GM19467 (cell line): Measurements from ENCODE around the gene SPATA21.
A peak's percentile ranks its signal among the peaks of the same experiment; 100 is the strongest.

Experiments
- ATAC-seq: cut with Tn5 transposase; IDR thresholded peaks from one replicate; pipeline ENCODE4 v1.9.1; 2021; ENCODE audit warnings: mild to moderate bottlenecking, moderate library complexity; ENCODE audit not compliant: unreplicated experiment

SPATA21 gene

GRCh38 chr1:16422041-16422440 lies 15.2 kb downstream of the SPATA21 start:
- no peak for ATAC-seq

DNA sequence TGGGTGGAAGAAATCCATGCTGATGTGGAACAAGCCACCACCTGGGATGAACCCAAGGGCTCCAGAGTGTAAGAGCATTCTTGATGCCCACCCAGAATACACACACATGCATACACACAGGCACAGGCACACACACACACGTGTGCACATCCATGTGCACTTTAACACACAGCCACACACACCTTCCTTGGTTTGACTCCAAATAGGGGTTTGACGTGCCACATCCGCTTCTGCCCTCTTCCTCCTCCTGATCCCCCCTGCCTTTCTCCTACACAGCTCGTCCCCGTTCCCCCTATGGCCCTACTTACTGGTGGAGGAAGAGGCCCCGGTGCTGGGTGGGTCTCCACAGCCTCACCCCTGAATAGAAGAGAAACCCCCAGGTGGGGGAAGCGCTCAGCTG lies 16.0 kb downstream of the SPATA21 start:
- no peak for ATAC-seq

DNA sequence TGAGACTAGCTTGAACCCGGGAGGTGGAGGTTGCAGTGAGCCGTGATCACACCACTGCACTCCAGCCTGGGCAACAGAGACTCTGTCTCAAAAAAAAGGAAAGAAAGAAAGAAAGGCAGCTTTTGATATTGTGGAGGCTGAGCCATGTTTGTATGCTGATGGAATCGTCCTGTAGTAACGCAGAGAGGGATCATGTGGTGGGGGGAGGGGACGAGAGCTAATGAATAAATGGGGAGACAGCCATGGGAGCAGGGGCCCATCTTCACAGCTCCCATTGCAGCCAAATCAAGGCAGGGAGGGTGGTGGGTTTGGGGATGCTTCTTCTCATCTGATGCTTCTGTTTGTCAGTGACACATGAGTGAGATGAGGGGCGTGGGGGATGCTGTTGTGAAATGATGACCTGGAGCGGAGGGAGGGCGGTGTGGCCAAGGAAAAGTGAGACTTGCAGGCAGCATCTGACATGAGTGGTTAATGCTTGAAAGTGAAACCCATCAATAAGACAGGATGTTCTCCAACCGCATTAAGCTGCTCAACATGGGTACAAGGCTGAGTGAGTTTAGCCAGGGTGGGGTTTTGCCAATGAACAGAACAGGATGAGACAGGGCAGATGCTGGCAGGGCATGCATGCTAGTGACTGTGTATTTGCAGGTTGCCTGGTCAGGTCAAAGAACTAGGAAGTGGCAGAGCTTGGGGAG lies 16.7 kb downstream of the SPATA21 start:
- ATAC-seq = peak; percentile 80

DNA sequence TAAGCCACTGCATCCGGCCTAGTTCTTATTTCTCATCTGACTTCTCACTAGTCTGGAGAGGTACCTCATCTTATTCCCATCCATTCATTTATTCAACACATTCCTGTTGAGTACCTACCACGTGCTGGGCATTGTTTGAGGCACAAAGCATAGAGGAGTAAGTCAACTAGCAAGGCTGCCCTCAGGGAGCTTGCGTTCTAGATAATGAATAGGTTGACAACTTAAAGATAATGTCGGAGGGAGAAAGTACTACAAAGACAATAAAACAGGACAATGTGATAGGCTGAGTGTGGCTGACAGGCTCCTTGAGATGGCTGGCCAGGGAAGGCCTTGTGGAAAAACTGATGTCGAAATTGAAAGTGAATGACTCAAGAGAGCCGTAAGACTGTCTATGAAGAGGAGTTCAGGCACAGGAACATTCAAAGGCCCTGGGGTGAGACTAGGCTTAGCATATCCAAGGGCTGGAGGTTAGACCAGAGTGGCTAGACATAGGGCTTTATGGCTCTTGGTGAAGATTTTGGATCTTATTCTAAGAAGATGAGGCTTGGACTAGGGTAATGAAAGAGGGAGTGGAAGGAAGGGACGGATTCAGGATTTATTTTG lies 18.3 kb downstream of the SPATA21 start:
- ATAC-seq = no peak

DNA sequence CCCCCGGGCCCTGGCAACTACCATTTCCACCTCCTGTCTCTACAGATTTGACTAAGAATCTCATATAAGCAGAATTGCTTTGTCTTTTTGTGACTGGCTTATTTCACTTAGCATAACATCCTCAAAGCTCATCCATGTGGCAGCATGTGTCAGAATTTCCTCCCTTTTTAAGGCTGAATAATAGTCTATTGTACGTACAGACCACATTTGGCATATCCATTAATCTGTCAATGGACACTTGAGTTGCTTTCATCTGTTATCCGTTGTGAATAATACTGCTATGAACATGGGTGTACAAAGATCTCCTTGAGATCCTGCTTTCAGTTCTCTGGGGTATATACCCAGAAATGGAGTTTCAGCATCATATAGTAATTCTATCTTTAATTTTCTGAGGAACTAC lies 24.0 kb downstream of the SPATA21 start:
- ATAC-seq = no peak

DNA sequence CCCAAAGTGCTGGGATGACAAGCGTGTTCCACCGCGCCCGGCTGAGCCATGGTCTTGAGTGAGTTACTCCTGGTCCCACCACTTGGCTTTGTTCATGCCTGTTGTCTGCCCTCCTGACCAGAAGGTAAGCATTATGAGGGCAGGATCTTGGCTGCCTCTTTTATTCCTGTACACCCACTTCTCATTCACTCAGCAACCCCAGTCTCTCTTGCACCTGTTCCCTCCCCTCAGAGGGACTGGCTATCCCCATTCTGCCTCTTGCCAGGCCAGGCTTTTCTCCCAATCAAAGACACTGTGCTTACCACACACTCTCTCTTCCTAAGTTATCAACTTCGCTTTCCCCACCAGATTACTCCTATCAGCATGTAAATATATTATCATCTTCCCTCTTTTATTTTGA lies 26.4 kb downstream of the SPATA21 start:
- no peak for ATAC-seq

GRCh38 chr1:16409536-16410152 lies 27.6 kb downstream of the SPATA21 start:
- ATAC-seq = no peak

GRCh38 chr1:16406868-16407267 lies 30.4 kb downstream of the SPATA21 start:
- no peak for ATAC-seq

DNA sequence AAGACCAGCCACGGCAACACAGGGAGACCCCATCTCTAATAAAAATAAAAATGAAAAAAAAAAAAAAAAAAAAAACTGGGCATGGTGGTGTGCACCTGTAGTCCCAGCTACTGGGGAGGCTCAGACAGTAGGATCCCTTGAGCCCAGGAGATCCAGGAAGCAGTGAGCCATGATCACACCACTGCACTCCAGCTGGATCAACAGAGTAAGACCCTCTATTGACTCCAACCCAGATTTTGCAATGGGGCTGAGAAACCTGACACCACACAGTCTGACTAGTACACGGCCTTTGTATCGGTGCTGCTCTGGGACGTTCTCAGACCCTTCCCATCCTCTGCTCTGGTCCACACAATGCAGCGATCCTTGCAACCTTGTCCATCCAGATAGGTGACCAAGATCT lies 31.8 kb downstream of the SPATA21 start:
- no peak for ATAC-seq

- ATAC-seq = no peak
These were observed 34.5 kb downstream of the SPATA21 start for GRCh38 chr1:16402742-16403141.

DNA sequence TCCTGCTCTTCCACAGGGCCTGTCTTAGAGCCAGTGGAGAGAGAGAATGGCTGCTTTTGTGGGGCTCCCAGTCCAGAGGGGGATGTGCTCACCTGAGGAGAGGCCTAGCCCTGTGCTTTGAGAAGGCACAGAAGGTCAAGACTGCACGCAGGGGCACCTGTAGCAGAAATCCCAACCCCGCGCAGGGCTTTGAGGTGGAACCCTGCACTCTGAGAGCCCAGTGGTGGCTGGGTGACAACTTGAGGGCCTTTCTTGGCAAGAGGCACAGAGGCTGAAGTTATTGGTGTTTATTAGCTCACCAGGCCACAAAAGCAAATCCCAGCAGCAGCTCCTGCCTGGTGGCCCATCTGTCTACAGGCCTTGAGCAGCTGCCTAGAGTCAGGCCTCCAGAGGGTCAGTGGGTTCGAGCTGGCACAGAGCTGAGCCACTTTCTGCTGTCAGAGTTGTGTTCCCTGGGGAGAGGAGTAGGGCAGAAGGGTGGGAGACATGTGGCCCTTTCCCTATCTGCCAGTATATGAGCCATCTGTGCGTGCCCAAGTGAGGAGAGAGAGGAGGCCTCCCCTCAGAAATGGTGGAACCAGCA lies 38.8 kb downstream of the SPATA21 start:
- no peak for ATAC-seq

DNA sequence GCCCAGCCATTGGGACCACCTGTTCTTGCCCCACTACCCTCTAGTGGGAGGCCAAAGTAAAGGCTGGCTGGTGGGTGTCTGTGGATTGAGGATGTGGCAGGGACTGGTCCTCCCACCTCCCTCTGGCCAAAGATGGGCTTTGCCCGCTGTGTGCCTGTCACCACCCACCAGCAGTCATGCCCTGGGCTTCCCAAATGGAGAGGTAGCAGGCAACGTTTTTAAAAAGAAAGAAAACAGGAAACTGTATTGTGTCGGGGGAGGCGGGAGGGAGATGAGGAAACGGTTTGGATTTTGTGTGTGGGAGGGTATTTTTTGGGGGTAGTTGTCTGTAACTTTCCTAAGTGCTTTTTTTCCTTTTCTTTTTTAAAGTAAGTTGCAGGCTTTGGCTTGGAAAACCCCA lies 40.1 kb downstream of the SPATA21 start:
- no peak for ATAC-seq

DNA sequence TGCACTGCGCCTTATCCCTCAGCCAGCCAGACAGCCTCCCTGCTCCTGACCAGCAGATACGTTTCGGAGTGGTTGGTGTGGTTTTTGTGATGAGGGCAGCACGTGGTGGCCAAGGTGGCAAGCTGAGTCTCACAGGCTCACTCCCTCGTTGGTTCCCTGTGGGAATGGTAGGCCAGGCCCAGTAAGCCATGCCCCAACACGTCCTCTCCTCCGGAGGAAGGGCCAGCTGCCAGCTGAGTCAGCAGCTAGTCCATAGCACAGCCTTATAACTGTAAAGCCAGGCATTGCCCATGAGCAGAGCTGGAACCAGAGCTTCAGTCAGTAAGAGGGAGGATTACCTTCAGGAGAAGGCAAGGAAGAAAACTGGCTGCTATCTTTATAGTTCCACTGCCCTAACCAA lies 40.6 kb downstream of the SPATA21 start:
- no peak for ATAC-seq

GRCh38 chr1:16394977-16395376 lies 42.2 kb downstream of the SPATA21 start:
- ATAC-seq = no peak

DNA sequence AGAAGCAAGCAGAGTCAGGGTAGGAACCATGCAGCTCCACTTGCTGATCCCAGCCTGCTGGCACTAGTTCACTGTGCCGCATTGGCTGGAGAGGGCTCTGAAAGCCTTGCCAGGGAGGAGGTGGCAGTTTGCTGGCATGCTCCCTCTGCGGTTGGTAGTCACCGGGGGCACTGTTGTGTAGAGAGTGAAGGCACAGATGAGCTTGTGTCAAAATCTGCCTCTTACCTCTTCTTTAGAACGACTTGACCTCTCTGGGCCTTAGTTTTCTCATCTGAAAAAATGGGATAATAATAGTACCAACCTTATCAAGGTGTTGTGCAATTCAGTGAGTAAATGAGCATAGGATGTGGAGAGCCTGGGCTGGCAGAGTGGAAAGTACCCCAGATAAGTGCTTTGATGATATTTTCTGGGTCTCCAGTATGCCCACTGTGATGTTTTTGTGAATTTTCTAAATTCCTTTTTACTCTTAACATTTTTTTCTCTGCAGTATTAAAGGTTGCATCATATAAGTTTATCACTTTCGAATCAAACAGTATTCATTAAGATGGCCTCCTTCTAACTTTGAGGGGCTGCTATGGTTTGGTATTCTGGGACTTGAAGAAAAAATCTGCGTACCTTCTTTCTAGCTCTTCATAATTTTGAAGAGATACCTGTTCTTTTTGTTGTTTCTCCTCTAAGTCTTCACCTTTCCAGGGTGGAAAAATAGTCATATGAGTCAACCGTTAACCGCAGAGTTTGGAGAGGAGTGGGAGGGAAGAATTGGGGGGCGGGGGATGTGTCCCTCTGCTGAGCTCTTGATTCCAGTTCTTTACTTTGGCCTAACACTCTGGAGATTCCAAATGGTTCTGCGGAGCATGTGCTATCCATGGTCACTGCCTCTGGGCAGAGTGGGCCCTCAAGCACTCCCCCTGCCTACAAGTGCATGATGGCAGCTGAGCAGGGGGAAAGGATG lies 43.4 kb downstream of the SPATA21 start:
- no peak for ATAC-seq

DNA sequence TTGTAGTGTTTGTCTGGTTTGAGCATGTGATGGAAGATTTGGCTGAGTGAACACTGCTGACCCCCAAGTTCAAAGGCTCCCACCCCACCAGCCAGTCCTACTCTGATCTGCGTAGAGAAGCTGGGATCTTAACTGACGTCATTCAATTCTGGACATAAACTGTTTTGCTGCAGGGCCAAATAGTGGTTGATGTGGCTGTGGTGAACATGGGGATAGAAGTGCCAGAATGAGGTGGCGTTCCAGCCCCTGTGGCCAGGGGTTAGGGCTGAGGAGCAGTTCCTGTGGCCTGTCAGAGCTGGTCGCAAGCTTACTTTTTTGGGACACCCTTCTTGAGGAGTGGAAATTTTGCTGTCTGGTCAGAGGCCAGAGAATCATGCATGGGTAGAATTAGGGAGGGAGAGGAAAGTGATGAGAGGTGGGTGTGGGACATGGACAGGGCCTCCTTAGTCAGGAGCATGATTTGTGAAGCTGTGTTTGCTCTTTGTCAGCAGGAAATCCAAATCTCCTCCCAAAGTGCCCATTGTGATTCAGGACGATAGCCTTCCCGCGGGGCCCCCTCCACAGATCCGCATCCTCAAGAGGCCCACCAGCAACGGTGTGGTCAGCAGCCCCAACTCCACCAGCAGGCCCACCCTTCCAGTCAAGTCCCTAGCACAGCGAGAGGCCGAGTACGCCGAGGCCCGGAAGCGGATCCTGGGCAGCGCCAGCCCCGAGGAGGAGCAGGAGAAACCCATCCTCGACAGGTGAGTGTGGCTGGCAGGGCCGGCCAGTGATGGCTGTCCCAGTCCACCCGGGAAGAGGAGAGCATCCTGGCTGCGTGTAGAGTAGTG lies 44.3 kb downstream of the SPATA21 start:
- ATAC-seq = no peak

DNA sequence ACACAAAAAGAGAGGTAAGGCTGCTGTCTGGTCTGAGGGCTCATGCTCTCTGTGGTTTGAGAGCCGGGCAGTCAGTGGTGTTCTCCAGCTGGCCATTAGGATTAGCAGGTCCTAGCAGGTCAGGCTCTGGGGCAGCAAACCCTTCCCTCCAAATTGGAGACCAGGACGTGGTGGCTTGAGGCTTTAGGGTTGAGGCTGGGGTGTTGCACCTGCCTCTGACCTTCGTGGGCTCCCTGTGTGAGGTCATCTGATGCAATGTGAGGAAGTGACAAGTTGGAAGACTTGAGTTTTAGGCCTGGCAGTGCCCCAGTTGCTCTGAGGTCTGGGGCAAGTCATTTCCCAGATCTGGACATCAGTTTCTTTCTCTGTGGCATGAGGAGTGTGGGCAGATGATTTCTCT lies 45.8 kb downstream of the SPATA21 start:
- no peak for ATAC-seq

DNA sequence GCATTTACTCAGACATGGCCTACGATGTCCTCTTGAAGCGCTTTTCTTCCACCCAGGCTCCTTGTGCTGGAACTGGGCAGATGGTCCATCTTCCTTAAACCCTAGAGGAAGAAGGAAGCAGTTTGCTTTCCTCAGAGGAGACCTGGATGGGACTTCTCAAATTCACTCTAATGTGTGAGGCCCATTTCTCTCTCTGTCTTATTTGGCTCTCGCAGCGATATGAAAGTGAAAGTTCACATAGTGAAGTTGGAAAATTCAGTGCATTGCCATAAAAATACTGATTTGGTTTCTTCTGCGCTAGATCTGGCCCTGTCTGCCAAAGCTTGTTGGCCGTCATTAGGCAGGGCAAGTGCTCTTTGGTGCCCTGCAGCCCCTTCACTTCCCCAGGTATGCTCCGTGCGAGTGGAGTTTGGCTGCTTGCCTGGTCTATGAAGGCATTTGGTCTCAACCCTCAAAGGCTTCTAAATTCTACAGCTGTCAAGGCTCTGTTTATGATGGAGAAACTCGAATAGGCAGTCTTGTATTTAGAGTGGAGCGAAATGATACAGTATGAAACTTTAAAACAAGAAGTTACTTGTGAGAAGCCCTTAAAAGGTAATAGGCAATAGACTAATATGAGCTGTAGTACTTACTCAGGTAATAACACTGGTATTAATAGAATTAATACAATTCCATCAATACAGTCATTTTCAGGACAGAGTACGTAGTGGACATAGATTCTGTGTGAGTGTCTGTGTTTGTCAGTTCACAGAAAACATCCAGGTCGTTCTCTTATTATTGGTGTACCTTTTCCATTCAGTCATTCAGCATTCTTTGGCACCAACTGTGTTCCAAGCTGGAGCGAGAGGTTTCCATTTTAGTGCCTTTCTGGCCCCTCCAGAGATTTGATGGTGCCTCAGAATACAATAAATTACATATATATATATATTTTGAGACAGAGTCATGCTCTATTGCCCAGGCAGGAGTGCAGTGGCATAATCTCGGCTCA lies 49.7 kb downstream of the SPATA21 start:
- ATAC-seq = no peak
